Glutamatergic neuron (in vitro differentiated cells): ENCODE results near the gene LRFN3. TPM values are rescaled to one million over a fixed set of nuclear protein-coding genes. Genes with fewer than 3 reads are reported as not detected.

Source experiments
- DNase-seq: peaks from one replicate; pipeline ENCODE4 v3.0.0; 2022
- H3K27ac Mint-ChIP-seq: one replicate; pipeline ENCODE4 v1.8.0; 2020; ENCODE audit warnings: mild to moderate bottlenecking, mixed read lengths, inconsistent platforms; ENCODE audit not compliant: unreplicated experiment
- H3K27me3 Mint-ChIP-seq: one replicate; pipeline ENCODE4 v1.8.0; 2020; ENCODE audit warnings: mild to moderate bottlenecking, moderate library complexity, mixed read lengths, inconsistent platforms; ENCODE audit not compliant: unreplicated experiment
- H3K36me3 Mint-ChIP-seq: one replicate; pipeline ENCODE4 v1.8.0; 2020; ENCODE audit warnings: mild to moderate bottlenecking, mixed read lengths, inconsistent platforms; ENCODE audit not compliant: unreplicated experiment
- H3K4me1 Mint-ChIP-seq: one replicate; pipeline ENCODE4 v1.8.0; 2020; ENCODE audit warnings: mild to moderate bottlenecking, low read depth, mixed read lengths, inconsistent platforms; ENCODE audit not compliant: unreplicated experiment
- H3K4me3 Mint-ChIP-seq: one replicate; pipeline ENCODE4 v1.8.0; 2020; ENCODE audit warnings: mild to moderate bottlenecking, mixed read lengths, inconsistent platforms; ENCODE audit not compliant: unreplicated experiment
- H3K9me3 Mint-ChIP-seq: one replicate; pipeline ENCODE4 v1.8.0; 2020; ENCODE audit warnings: mild to moderate bottlenecking, moderate library complexity, mixed read lengths, inconsistent platforms; ENCODE audit not compliant: unreplicated experiment
- long read RNA-seq: library from polyadenylated mRNA; unstranded; transcript quantifications from one replicate; pipeline ENCODE4 v2.0.0, GENCODE V29; 2020; ENCODE audit not compliant: unreplicated experiment
- total RNA-seq: library from RNA; stranded (reverse); fragmentation: NEBNext Ultra II Directional; extraction: Animal tissue kit (Norgen Biotek cat#: 25700); gene quantifications from one replicate; pipeline ENCODE4 v1.2.1, GENCODE V29; 2021; ENCODE audit not compliant: unreplicated experiment
- TF ChIP-seq, protein P1 (sequence below): fragments of 200-600 bp; sonication (generic); IDR thresholded peaks from one replicate; pipeline ENCODE4 v1.5.0; 2021; ENCODE audit not compliant: partially characterized antibody, unreplicated experiment

LRFN3 gene, protein sequence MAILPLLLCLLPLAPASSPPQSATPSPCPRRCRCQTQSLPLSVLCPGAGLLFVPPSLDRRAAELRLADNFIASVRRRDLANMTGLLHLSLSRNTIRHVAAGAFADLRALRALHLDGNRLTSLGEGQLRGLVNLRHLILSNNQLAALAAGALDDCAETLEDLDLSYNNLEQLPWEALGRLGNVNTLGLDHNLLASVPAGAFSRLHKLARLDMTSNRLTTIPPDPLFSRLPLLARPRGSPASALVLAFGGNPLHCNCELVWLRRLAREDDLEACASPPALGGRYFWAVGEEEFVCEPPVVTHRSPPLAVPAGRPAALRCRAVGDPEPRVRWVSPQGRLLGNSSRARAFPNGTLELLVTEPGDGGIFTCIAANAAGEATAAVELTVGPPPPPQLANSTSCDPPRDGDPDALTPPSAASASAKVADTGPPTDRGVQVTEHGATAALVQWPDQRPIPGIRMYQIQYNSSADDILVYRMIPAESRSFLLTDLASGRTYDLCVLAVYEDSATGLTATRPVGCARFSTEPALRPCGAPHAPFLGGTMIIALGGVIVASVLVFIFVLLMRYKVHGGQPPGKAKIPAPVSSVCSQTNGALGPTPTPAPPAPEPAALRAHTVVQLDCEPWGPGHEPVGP
- total RNA-seq: 40.6 TPM
- long read RNA-seq, partial matches to known transcripts: 1 of 2 reads
- long read RNA-seq, other reads (novel, unspliced or antisense): 0 of 2 reads

DNA sequence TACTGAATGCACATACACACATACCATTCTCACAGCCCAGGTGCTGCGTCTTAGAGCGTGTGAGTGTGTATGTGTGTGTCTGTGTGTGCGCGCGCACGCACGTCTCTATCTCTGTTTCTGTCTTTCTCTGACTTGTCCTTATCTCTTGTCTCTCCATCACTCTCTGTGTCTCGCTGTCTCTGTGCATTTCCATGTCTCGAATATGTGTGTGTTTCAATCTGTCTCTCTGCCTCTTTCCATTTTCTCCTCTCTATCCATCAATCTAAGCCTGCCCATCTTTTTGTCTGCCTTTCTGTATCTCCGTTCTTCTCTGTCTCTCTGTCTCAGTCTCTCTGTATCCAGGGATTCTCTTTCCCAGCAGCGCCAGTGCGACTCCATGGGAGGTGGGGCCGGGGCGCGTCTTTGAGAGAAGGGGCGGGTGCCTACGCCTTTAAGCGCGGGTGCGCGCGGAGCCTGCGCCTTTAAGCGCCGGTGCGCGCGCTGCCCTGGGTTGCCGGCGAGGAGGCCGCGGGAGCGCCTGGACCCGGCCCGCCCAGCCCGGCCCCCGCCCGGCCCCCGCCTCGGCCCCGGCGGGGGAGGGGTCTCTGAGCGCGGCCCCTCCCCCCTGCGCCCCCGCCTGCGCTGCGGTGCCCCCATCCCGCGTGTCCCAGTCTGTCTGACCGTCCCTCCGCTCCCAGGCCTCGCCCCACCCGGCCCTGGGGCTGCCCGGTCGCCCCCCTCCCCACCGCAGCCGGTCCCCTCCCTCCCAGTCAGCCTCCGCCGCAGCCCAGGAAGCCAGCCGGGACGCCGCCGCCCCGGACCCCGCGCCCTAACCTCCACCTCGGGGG is at the start of gene LRFN3:
Gene LRFN3, plus strand, starts transcription at position 464 of the 827 bp plus-strand sequence. CDS start 3,052 bp downstream, outside the sequence.
- Mint-ChIP-seq H3K4me1 (peaks cover 16% of the 10 kb centered on the region), H3K27me3 (peaks cover 12% of the 10 kb centered on the region), H3K9me3 (peaks cover 12% of the 10 kb centered on the region), H3K4me3 (peak within 1 kb of the TSS; percentile 98), H3K36me3 (peaks cover 18% of the 10 kb centered on the region), H3K27ac (peak within 1 kb of the TSS; percentile 85)
- TF ChIP-seq, protein P1, sequence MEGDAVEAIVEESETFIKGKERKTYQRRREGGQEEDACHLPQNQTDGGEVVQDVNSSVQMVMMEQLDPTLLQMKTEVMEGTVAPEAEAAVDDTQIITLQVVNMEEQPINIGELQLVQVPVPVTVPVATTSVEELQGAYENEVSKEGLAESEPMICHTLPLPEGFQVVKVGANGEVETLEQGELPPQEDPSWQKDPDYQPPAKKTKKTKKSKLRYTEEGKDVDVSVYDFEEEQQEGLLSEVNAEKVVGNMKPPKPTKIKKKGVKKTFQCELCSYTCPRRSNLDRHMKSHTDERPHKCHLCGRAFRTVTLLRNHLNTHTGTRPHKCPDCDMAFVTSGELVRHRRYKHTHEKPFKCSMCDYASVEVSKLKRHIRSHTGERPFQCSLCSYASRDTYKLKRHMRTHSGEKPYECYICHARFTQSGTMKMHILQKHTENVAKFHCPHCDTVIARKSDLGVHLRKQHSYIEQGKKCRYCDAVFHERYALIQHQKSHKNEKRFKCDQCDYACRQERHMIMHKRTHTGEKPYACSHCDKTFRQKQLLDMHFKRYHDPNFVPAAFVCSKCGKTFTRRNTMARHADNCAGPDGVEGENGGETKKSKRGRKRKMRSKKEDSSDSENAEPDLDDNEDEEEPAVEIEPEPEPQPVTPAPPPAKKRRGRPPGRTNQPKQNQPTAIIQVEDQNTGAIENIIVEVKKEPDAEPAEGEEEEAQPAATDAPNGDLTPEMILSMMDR: no peak
- peak; percentile 88 for DNase-seq

DNA sequence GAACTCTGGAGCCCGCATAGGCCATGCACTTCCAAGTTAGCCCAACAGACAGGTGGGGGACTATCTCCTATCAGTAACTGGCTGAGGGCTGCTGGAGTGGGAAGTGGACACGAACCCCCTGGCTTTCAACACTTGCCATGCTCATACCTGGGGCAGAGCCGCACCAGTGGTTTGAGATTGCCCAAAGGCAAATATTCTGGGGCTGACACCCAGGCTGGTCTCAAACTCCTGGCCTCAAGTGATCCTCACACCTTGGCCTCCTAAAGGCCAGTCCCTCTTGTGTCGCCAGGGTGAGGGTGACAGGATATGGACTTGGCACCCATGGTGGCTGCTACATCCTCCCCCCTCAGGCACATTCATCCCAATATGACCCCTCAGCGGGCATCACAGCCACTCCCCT is 49.0 kb upstream of the LRFN3 start:
- no peak overlapping the region for H3K27ac Mint-ChIP-seq
- H3K27me3 Mint-ChIP-seq: peaks cover 5% of the 10 kb centered on the region
- peaks cover 12% of the 10 kb centered on the region for H3K36me3 Mint-ChIP-seq
- no peak for DNase-seq
- TF ChIP-seq, protein P1: no peak
- H3K4me3 Mint-ChIP-seq: no peak overlapping the region
- peaks cover 15% of the 10 kb centered on the region for H3K4me1 Mint-ChIP-seq
- peaks cover 3% of the 10 kb centered on the region for H3K9me3 Mint-ChIP-seq

DNA sequence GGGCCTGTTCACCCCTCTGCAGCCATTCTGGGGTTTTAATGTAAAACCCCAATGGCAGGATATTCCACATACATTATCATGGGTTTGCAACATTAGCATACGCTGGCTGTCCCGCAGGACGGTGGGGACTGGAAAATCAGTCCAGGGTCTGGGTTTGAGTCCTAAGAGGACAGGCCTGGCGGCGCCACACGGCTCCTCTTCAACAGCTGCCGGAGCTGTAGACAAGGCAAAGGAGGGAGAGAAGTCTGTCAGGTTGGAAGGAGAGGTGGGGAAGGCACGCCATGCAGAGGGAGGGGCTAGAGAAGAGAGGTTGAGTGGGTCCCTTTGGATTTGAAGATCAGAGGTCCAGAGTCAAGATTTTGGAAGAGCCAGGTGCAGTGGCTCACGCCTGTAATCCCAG is 47.8 kb upstream of the LRFN3 start:
- no peak for DNase-seq
- Mint-ChIP-seq H3K36me3 (peaks cover 12% of the 10 kb centered on the region), H3K27me3 (peaks cover 5% of the 10 kb centered on the region), H3K27ac (no peak overlapping the region), H3K9me3 (peaks cover 1% of the 10 kb centered on the region), H3K4me1 (peaks cover 9% of the 10 kb centered on the region), H3K4me3 (no peak overlapping the region)
- TF ChIP-seq, protein P1: no peak

DNA sequence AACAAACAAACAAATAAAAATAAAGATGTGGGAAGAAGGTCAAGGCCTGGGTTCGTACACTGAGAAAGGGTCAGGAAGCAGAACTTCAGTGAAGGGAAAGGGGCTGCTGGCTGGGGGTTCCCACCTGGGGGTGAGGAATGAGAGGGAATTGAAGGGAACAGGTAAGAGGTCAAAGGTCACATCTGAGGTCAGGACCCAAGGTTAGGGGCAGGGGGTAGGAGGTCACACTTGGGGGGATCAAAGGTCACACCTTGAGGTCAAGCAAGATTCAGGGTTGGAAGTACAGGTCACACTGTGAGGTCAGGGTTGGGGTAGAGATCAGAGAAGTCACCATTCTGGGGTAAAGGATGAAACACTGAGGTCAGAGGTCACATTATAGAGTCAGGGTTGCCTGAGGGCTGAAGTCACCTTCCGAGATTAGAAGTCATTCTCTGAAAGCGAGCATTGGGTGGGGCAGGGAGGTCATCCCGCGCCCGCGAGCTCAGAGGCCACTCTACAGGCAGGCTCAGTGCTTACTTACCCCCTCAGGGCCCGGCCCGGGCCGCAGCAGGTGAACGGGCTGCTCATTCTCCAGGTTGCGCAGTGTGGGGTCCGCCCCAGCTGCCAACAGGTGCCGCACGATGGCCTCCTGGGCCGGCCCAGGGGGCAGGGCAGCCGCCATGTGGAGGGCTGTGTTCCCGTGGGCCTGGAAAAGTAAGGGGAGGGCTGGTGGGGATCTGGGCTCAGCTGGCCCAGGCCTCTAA is 46.6 kb upstream of the LRFN3 start:
- Mint-ChIP-seq H3K27me3 (peaks cover 5% of the 10 kb centered on the region), H3K36me3 (peaks cover 12% of the 10 kb centered on the region), H3K4me1 (peaks cover 9% of the 10 kb centered on the region), H3K27ac (peak overlapping the region; percentile 62), H3K9me3 (peaks cover 1% of the 10 kb centered on the region), H3K4me3 (no peak overlapping the region)
- DNase-seq: peak; percentile 42
- TF ChIP-seq, protein P1: no peak
